Activated naive CD8-positive, alpha-beta T cell treated with anti-CD3 and anti-CD28 coated beads, Interleukin-2, amount 50 U/mL, for 24 hours (primary cell): ENCODE measurements around the gene TRAPPC6A.

Experiments used
- ATAC-seq: fragments of 150-1000 bp; cut with Tn5 transposase; one replicate; pipeline ENCODE4 v1.10.0; 2021
- DNase-seq: peaks from one replicate; pipeline ENCODE4 v3.0.0; 2021
- H3K27ac Mint-ChIP-seq: one replicate; pipeline ENCODE4 v1.8.0; 2021; ENCODE audit warnings: mild to moderate bottlenecking, mixed read lengths
- H3K27me3 Mint-ChIP-seq: one replicate; pipeline ENCODE4 v1.8.0; 2021; ENCODE audit warnings: mixed read lengths
- H3K36me3 Mint-ChIP-seq: one replicate; pipeline ENCODE4 v1.8.0; 2021; ENCODE audit warnings: low read depth, mixed read lengths
- H3K4me1 Mint-ChIP-seq: one replicate; pipeline ENCODE4 v1.8.0; 2021; ENCODE audit warnings: mixed read lengths
- H3K4me3 Mint-ChIP-seq: one replicate; pipeline ENCODE4 v1.8.0; 2021; ENCODE audit warnings: mild to moderate bottlenecking, moderate library complexity, mixed read lengths
- H3K9me3 Mint-ChIP-seq: one replicate; pipeline ENCODE4 v1.8.0; 2021; ENCODE audit warnings: mixed read lengths

Gene TRAPPC6A

DNA sequence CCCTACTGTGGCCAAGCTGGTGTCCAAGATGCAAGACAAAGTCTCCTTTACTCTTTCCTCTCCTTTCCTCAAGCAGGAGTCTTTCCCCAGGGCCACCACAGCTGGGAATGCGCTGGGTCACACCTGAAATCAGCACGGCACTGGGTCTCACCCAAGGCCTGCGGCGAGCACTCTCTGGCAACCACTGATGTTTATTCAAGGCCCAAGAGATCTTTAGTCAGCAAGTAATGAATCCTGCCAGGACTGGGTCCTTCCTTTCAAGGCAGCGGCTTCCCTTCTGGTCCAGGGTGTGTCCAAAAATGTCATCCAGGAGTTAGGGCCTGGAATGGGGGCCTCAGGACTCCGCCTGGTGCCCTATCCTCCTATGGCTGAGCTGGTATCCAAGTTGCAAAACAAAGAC is 24.6 kb upstream of the TRAPPC6A start:
- Mint-ChIP-seq H3K4me3 (no peak overlapping the region), H3K27ac (no peak overlapping the region), H3K9me3 (no peaks in the 10 kb centered on the region), H3K36me3 (no peaks in the 10 kb centered on the region), H3K4me1 (no peaks in the 10 kb centered on the region), H3K27me3 (no peaks in the 10 kb centered on the region)
- DNase-seq (no peak), ATAC-seq (no peak)

DNA sequence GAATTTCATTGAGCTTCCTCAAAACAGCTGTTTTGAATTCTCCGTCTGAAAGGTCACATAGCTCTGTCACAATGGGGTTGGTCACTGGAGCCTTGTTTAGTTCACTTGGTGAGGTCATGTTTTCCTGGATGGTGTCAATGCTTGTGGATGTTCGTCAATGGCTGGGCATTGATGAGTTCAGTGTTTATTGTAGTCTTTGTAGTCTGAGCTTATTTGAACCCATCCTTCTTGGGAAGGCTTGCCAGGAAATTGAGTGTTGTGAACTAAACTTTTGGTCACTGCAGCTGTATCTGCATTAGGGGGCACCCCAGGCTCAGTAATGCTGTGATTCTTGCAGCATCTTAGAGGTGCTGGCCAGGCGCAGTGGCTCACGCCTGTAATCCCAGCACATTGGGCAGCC is 22.5 kb upstream of the TRAPPC6A start:
- Mint-ChIP-seq H3K27ac (no peak overlapping the region), H3K4me1 (no peaks in the 10 kb centered on the region), H3K27me3 (no peaks in the 10 kb centered on the region), H3K4me3 (no peak overlapping the region), H3K36me3 (no peaks in the 10 kb centered on the region), H3K9me3 (no peaks in the 10 kb centered on the region)
- no peak for DNase-seq
- ATAC-seq, result no peak

DNA sequence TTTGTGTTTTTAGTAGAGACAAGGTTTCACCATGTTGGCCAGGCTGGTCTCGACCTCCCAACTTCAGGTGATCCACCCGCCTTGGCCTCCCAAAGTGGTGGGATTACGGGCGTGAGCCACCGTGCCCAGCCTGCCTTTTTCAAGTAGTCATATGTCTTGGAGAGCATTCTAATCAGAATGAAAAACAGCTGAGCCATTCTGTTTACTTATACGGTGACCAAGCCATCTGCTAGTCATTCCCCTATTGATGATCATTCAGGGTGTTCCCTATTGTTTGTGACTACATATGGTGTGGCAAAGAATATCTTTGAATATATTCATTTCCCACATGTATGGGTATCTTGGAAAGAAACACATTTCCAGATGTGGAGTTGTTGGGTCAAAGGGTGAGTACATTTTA is 17.7 kb upstream of the TRAPPC6A start:
- Mint-ChIP-seq H3K9me3 (no peaks in the 10 kb centered on the region), H3K27me3 (no peaks in the 10 kb centered on the region), H3K27ac (no peak overlapping the region), H3K4me1 (no peaks in the 10 kb centered on the region), H3K4me3 (no peak overlapping the region), H3K36me3 (no peaks in the 10 kb centered on the region)
- ATAC-seq, result no peak
- no peak for DNase-seq

DNA sequence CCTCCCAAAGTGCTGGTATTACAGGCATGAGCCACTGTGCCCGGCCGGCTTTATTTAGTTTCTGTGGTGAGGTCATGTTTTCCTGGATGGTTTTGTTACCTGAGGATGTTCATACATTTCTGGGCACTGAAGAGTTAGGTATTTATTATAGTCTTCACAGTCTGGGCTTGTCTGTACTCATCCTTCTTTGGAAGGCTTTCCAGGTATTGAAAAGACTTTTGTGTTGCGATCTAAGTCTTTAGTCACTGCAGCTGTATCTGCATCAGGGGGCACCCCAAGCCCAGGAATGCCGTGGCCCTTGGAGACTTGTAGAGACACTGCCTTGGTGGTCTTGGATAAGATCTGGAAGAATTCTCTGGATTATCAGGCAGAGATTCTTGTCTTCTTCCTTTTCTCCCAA is 13.3 kb upstream of the TRAPPC6A start:
- H3K4me3 Mint-ChIP-seq, result no peak overlapping the region
- no peaks in the 10 kb centered on the region for H3K9me3 Mint-ChIP-seq
- no peak overlapping the region for H3K27ac Mint-ChIP-seq
- DNase-seq, result no peak
- H3K36me3 Mint-ChIP-seq, result no peaks in the 10 kb centered on the region
- no peaks in the 10 kb centered on the region for H3K27me3 Mint-ChIP-seq
- ATAC-seq, result no peak
- no peaks in the 10 kb centered on the region for H3K4me1 Mint-ChIP-seq

DNA sequence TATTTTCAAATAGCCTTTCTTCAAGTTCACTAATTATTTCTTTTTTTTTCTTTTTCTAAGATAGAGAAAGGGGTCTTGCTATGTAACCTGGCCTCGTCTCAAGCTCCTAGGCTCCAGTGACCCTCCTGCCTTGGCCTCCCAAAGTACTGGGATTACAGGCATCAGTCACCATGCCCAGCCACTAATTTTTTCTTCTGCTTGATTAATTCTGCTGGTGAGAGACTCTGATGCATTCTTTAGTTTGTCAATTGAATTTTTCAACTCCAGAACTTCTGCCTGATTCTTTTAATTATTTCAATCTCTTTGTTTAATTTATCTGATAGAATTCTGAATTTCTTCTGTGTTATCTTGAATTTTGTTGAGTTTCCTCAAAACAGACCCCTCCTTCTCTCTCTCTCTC is 11.9 kb upstream of the TRAPPC6A start:
- H3K27ac Mint-ChIP-seq, result no peak overlapping the region
- no peak for DNase-seq
- H3K4me3 Mint-ChIP-seq, result no peak overlapping the region
- H3K36me3 Mint-ChIP-seq, result no peaks in the 10 kb centered on the region
- H3K4me1 Mint-ChIP-seq, result peaks cover under 1% of the 10 kb centered on the region
- no peaks in the 10 kb centered on the region for H3K9me3 Mint-ChIP-seq
- ATAC-seq, result no peak
- H3K27me3 Mint-ChIP-seq, result no peaks in the 10 kb centered on the region

DNA sequence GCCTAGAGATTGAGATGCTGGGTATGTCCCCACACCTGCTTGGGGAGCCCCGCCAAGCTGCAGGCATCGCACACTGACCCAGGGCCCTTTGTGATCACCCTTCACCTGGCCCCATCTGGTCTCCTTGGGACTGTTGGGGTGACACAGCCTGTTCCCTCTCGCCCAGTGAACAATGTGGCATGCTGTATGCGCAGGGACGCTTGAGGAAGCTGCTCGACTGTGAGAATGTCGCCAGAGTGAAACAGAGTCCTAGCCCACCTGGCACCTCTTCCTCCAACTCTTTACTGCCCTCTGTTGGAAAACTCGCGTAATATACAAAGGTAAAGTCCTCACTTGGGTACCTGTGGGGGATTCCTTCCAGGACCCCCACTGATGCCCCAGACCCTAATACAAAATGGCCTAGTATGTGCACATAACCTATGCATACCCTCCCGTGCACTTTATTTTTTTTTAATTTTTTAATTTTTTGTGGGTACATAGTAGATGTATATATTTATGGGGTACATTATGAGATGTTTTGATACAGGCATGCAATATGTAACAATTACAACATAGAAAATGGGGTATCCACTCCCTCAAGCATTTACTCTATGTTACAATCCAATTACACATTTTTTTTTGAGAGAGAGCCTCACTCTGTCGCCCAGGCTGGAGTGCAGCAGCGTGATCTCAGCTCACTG is 9.5 kb upstream of the TRAPPC6A start:
- no peaks in the 10 kb centered on the region for H3K27me3 Mint-ChIP-seq
- H3K4me3 Mint-ChIP-seq, result no peak overlapping the region
- ATAC-seq (peak; percentile 66), DNase-seq (no peak)
- H3K9me3 Mint-ChIP-seq, result no peaks in the 10 kb centered on the region
- peaks cover 2% of the 10 kb centered on the region for H3K4me1 Mint-ChIP-seq
- peaks cover 2% of the 10 kb centered on the region for H3K36me3 Mint-ChIP-seq
- H3K27ac Mint-ChIP-seq, result no peak overlapping the region

DNA sequence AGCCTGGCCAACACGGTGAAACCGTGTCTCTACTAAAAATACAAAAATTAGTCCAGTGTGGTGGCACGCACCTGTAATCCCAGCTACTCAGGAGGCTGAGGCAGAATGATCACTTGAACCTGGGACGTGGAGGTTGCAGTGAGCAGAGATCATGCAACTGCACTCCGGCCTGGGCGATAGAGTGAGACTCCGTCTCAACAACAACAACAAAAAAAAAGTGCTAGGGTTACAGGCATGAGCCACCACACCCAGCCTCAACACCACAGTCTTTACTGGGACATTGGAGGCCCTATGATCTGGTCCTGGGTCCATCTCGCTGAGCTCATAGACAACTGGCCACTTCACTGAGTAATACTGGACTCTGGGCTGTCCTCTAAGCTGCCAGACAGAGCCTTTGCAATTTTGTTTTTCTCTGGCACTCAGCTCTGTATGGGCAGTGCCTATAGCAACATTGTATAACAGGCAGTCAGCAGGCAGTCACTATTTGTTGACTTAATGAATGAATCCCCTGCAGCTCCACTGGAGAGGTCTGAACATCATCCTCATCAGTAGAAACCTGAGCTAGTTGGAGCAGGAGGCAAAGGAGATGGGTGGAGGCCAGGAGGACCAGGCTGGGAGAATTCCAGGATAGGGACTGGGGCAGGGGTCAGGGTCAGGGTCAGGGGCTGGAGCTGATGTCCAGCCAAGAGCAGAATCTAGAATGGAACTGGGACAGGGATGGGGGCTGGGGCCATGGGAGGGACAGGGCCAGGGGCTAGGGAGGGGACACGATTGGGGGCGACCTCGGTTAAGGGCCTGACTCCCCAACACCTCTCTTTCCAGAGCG is 8.7 kb upstream of the TRAPPC6A start:
- Mint-ChIP-seq H3K27me3 (no peaks in the 10 kb centered on the region), H3K4me3 (no peak overlapping the region), H3K36me3 (peaks cover 3% of the 10 kb centered on the region), H3K4me1 (peaks cover 4% of the 10 kb centered on the region), H3K27ac (no peak overlapping the region), H3K9me3 (no peaks in the 10 kb centered on the region)
- ATAC-seq (no peak), DNase-seq (no peak)

DNA sequence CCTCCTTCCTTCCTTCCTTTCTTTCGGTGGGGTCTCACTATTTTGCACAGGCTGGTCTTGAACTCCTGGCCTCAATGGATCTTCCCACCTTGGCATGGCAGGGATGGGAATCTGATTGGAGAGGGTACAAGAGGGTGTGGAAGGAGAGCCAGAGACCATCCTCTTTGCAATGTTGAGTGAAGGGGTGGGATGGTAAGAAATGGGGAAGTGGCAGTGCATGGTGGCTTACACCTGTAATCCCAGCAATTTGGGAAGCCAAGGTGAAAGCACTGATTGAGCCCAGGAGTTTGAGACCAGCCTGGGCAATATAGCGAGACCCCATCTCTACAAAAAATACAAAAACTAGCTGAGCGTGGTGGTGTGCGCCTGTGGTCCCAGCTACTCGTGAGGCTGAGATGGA is 6.1 kb upstream of the TRAPPC6A start:
- Mint-ChIP-seq H3K27me3 (no peaks in the 10 kb centered on the region), H3K9me3 (no peaks in the 10 kb centered on the region), H3K36me3 (peaks cover 12% of the 10 kb centered on the region), H3K4me1 (peaks cover 18% of the 10 kb centered on the region), H3K27ac (no peak overlapping the region), H3K4me3 (no peak overlapping the region)
- ATAC-seq (no peak), DNase-seq (no peak)

DNA sequence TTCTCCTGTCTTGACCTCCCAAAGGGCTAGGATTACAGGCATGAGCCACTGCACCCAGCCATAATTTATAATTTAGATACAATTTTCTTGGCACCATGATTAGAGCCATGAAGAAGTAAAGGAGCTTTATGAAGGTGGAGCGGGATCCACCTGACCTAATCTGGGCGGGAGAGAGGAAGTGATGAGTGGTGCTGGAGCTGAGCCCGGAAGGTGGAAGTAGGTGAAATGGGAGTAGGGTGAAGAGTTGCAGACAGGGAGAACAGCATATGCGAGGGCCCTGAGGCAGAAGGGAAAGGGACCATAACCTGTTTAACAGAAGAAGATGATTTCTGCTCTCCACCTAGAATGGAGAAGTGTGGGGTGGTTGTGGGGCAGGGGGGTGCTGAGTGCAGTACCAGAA is 4.7 kb upstream of the TRAPPC6A start:
- H3K27ac Mint-ChIP-seq, result peak overlapping the region; percentile 25
- H3K27me3 Mint-ChIP-seq, result no peaks in the 10 kb centered on the region
- H3K9me3 Mint-ChIP-seq, result no peaks in the 10 kb centered on the region
- no peak for DNase-seq
- peaks cover 26% of the 10 kb centered on the region for H3K4me1 Mint-ChIP-seq
- no peak for ATAC-seq
- no peak overlapping the region for H3K4me3 Mint-ChIP-seq
- H3K36me3 Mint-ChIP-seq, result peaks cover 16% of the 10 kb centered on the region

DNA sequence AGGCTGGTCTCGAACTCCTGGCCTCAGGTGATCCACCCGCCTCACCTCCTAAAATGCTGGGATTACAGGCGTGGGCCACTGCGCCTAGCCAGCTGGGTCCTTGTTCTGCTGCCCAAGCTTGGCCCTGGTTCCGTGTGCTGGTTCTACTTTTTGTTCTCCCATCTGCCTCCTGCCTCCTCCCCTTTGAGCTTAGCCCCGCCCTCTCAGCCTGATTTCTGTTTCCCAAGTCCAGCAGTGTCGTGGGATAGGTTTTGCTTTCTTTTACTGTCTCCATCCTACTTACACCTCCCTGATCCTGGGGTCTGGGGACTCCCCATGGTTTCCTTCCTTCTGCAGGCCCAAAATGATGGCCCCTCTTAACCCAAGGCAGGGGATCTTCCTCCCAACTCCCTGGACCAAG is 2.9 kb upstream of the TRAPPC6A start:
- H3K9me3 Mint-ChIP-seq, result no peaks in the 10 kb centered on the region
- peak overlapping the region; percentile 49 for H3K4me3 Mint-ChIP-seq
- H3K36me3 Mint-ChIP-seq, result peaks cover 16% of the 10 kb centered on the region
- peak overlapping the region; percentile 78 for H3K27ac Mint-ChIP-seq
- DNase-seq (no peak), ATAC-seq (no peak)
- H3K4me1 Mint-ChIP-seq, result peaks cover 30% of the 10 kb centered on the region
- no peaks in the 10 kb centered on the region for H3K27me3 Mint-ChIP-seq

DNA sequence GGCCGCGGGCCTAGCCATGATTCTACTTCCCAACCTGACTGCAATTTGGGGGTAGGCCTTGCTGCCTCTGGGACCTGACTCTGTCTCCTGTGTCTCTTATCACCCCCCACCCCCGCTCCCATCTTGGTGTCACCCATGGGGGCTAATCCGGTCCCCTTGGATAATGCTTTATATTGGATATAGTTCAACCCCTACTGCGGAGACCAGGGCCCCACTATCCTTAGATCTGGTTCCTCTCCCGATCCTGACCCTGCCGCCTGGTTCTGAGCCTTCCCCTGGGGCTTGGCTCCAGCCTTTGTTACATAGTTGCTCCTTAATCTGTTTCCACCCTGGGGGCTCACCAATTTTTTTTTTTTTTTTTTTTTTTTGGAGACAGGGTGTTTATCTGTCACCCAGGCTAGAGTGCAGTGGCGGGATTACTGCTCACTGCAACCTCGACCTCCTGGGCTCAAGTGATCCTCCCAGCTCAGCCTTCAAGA is 1.9 kb upstream of the TRAPPC6A start:
- H3K4me1 Mint-ChIP-seq, result peaks cover 29% of the 10 kb centered on the region
- H3K36me3 Mint-ChIP-seq, result peaks cover 16% of the 10 kb centered on the region

DNA sequence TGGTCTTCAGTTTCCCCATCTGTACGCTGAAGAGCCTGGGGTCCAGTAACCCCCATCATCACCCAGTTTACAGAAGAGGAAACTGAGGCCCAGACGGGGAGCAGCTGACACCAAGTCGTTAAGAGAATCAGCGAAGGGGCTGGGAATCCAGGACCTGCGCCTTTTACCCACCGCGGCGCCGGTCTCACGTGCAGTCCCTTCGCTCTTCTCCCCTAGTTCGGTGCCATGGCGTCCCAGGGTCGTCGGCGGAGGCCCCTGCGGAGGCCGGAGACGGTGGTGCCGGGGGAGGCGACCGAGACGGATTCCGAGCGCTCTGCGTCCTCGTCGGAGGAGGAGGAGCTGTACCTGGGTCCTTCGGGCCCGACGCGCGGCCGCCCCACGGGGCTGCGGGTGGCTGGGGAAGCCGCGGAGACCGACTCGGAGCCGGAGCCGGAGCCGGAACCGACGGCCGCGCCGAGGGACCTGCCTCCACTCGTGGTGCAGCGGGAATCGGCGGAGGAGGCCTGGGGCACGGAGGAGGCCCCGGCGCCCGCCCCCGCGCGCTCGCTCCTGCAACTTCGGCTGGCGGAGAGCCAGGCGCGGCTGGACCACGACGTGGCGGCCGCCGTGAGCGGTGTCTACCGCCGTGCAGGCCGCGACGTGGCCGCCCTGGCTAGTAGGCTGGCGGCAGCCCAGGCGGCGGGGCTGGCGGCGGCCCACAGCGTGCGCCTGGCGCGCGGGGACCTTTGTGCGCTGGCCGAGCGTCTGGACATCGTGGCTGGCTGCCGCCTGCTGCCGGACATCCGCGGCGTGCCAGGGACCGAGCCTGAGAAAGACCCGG is 1.2 kb upstream of the TRAPPC6A start:
- peak overlapping the region; percentile 87 for H3K27ac Mint-ChIP-seq
- ATAC-seq (no peak), DNase-seq (peak; percentile 49)
- H3K4me1 Mint-ChIP-seq, result peaks cover 27% of the 10 kb centered on the region
- H3K36me3 Mint-ChIP-seq, result peaks cover 16% of the 10 kb centered on the region
- H3K4me3 Mint-ChIP-seq, result peak overlapping the region; percentile 93
- H3K27me3 Mint-ChIP-seq, result no peaks in the 10 kb centered on the region
- H3K9me3 Mint-ChIP-seq, result no peaks in the 10 kb centered on the region

More for the DNA sequence above, 1.9 kb upstream of the TRAPPC6A start:
- Mint-ChIP-seq H3K4me3 (peak overlapping the region; percentile 74), H3K9me3 (no peaks in the 10 kb centered on the region), H3K27me3 (no peaks in the 10 kb centered on the region), H3K27ac (peak overlapping the region; percentile 60)
- ATAC-seq (no peak), DNase-seq (no peak)

DNA sequence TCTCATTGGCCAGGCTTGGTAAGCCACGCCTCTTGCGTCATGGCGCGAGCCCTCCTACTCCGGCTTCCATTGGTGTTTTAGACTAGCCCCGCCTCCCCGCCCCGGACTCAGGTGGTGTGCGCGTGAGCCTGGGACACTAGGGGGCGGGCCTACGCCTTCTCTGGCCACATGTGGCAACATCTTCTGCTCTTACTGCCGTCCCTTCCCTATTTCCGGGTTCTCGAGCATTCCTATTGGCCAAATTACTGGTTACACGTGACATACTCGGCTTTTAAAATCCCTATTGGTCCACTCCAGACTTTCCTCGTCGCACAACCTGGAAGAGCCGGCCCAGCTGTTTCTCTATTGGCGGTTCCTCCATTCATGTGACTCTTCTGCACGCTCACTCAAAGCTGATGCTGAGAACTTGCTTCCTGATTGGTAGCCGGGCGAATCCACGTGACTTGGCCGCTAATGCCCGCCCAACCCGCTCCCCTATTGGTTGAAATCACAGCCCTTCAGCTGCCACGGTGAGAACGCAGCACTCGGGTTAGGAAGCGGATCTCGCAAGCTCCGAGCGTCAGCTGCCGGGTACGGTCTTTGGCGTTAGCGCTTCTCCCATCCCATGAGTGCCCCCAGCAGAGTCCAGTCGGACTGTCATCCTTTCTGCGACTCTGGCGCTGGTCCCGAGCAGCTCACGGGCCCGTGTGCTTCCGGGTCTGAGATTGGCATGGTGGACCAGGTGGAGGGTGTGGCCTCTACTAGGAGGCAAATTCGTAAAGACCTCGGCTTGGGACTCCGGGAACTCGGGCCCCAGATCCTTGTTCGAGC is 430 bp upstream of the TRAPPC6A start, which contains the start of gene BLOC1S3:
BLOC1S3 (plus strand) TSS at position 523 of the 810 bp plus-strand sequence. CDS start 513 bp downstream, outside the sequence.
- ATAC-seq (peak; percentile 93), DNase-seq (peak; percentile 99)
- H3K9me3 Mint-ChIP-seq, result no peaks in the 10 kb centered on the region
- H3K4me3 Mint-ChIP-seq, result peak within 1 kb of the TSS; percentile 93
- peaks cover 16% of the 10 kb centered on the region for H3K36me3 Mint-ChIP-seq
- peaks cover 34% of the 10 kb centered on the region for H3K4me1 Mint-ChIP-seq
- H3K27me3 Mint-ChIP-seq, result no peaks in the 10 kb centered on the region
- H3K27ac Mint-ChIP-seq, result peak within 1 kb of the TSS; percentile 87
